Activated CD8-positive, alpha-beta memory T cell treated with anti-CD3 and anti-CD28 coated beads, Interleukin-2, amount 50 U/mL, for 24 hours (primary cell): Measurements from ENCODE around the gene INSYN2B.

Experiments
- DNase-seq: peaks from one replicate; pipeline ENCODE4 v3.0.0-alpha.2; 2020; ENCODE audit errors: extremely low read depth

INSYN2B gene

DNA sequence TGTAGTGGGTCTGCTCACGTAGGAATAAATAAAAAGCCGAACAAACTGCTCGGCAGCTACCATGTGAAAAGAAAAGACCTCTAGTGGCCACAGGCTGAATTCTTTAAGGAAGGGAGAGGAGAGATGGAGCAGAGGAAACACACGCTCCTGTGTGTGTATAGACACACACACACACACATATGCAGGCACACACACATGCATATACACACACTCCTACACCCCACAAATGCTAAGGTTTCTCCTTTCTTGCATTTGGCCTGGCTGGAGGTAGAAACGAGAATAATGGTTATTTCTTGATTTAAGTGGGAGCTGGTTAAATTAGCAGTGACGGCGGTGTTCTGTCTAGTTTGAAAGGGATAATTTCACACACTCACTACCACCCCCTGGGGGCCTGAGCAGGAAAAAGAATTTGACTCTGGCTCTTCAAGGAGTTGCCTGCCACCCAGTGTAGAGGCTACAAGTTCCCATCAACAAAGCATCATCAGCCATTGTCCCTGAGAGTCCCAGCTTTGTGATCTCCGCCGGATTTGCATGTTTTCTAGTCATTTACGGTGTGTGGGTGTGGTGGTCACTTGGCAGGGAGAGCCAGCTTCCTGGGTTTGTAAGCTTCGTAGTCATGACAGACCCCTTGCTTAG is at the start of gene INSYN2B:
Gene INSYN2B (minus strand): TSS at position 78 of the 636 bp plus-strand sequence. CDS start 96,597 bp downstream, outside the sequence.
- no peak for DNase-seq

DNA sequence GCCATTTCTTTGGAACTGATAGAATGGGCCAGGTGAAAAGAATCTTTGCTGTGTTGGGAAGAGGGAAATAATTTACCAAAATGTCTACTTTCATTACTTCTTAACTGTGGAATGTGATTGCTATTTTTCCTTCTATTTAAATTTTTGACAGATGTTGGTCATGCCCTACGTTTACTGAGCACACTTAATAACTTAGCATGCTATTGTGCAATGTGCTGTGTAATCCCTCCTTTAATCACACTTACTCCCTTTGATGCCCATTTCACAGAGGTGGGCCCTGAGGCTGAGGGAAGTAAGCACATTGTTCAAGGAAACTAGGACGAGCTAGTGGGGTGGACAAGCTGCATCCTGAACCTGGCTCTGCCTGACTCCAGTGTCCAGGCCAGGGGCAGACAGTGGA is 47.8 kb upstream of the INSYN2B start:
- DNase-seq: no peak

- no peak for DNase-seq
These were observed 45.6 kb upstream of the INSYN2B start for GRCh38 chr5:170025853-170026252.

DNA sequence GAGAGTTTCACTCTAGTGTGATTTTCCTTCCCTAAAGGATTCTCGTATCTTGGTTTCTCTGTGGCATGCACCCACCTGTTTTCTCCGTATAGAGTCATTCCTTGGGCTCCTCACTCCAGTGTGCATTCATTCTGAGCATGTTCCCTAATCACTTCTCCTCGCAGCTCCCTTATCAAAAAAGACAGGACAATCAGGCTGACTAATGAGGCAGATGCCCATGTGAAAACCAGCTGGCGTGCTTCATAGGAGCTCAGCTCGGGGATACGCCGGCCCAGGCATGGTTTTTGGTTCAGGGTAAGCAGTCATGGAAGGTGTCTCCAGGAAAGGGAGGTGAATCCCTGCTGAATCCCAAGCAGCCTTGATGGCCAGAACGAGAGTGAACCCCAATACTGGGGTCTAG is 41.2 kb upstream of the INSYN2B start:
- DNase-seq: no peak

DNA sequence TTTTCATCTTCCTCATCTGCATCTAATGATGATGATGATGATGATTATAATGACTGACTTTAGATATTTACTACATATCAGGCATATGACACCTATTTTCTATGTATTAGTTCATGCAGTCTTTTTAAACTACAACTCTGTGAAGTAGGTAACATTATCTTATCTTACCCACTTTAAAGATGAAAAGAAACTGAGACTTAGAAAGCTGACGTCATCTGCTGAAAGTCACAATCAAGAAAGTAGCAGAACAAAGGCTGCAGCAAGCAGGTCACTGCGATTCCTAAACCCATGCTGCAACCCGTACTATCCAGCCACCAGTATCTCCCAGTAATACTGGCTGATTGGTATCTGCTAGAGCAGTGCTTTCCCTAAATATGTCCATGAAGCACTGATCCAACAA is 40.1 kb upstream of the INSYN2B start:
- no peak for DNase-seq

- DNase-seq: no peak
These were observed 32.3 kb upstream of the INSYN2B start for GRCh38 chr5:170012622-170013021.

DNA sequence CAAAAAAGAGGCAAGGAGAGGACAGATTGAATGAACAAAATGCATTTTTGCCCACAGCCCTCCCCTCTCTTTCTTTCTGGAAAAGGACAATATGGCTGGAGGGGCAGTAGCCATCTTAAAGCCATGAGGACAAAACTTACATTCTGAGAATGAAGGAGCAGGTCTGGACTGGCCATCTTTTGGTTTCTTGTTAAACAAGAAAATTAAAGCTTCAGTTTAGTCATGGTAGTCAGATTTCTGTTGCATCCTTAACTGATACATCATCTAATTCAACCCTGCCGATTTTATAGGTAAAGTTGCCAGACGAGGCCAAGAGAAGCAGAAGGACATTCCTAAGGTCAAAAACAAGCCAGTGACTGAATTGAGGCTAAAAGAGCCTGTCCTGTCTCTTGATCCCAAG is 31.5 kb upstream of the INSYN2B start:
- DNase-seq: no peak

GRCh38 chr5:170010595-170010994 is 30.3 kb upstream of the INSYN2B start:
- no peak for DNase-seq

GRCh38 chr5:170008376-170008775 is 28.1 kb upstream of the INSYN2B start:
- no peak for DNase-seq

- no peak for DNase-seq
These were observed 25.7 kb upstream of the INSYN2B start for GRCh38 chr5:170006021-170006420.

GRCh38 chr5:170000155-170000554 is 19.9 kb upstream of the INSYN2B start:
- no peak for DNase-seq

DNA sequence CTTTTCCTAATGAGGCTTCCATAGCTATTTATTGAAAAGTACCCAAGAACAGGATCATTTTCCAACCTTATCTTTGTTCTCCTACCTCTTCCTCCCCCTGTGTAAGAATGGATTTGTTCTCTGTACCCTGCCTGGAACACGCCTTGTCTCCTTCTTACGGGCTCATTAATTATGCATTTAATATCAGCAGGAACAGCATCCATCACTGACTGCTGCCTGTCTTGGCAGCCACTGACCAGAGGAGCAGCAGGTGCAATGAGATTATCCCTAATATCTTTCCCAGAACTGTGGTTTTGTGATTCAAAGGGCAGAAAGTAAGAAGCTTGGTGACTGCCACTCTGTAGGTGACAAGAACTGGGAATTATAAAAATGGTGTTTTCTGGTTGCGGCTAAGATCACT is 19.3 kb upstream of the INSYN2B start:
- DNase-seq: no peak

DNA sequence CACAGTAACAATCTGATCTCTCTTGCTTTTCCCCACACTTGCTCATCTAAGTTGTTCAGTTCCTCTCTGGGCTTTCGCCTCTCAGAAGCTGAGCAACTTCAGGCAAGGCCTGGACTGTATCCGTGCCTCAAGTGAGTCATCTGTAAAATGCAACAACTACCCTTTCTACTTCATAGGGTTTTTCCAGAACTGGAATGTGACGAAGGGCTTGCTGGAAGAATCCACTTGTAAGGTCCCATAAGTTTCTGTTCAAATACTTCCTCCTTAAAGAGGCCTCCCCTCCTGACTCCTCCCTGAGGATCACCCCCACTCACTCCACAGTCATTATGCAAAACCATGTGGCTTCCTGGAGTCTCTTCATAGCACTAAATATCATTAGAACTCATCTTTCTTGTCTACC is 17.5 kb upstream of the INSYN2B start:
- DNase-seq: no peak

- DNase-seq: no peak
These were observed 13.1 kb upstream of the INSYN2B start for GRCh38 chr5:169993485-169993790.

DNA sequence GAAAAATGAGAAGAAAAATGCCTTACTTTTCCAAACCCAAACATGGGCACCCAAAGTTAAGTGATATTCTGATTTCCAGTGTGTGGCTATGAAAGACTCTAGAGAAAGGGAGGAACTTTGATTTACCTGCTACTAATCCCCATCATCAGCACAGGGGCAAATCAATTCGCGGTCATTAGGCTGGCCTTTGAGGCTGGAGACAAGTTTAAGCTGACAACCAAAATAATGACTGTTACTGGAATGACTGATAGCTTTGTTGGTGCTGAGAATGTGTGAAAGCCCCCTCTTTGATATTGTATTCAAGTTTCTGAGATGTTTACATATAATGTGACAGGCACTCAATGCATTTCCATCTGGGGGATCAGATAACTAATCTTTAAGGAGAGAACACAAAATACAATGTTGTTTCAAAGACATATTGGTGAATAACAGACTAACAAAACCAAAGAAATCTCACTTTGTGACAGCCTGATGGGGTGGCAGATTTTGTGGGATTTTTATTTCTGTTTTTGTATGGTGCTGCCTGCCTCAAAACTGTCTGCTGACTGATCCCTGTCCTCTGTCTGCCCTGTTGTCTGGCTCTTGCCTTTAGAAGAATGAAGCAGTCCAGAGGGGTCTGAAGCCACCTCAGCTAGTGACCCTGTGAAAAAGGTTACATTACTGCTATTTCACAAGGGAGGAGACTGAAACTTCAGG is 12.6 kb upstream of the INSYN2B start:
- DNase-seq: no peak

- no peak for DNase-seq
These were observed 11.0 kb upstream of the INSYN2B start for GRCh38 chr5:169991115-169991869.

DNA sequence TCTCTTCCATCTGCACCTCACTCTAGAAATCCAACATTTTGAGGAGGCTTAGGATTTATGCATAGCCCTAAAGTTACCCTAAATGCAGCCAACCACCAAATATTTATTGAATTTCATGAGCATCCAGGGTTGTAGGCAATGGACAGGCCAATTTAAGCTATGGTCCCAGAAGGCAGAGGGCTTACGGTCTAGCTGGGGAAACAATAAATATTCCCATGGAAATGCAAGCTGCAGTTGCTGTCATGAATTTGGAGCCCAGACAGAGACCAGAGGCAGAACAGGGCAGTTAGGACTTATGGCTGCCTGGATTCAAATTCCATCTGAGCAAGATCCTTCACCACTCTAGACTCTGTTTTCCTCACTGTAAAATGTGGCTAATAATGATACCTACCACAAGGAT is 9.1 kb upstream of the INSYN2B start:
- no peak for DNase-seq

- no peak for DNase-seq
These were observed 8.7 kb upstream of the INSYN2B start for GRCh38 chr5:169988947-169989346.

- no peak for DNase-seq
These were observed 7.9 kb upstream of the INSYN2B start for GRCh38 chr5:169988206-169988605.

DNA sequence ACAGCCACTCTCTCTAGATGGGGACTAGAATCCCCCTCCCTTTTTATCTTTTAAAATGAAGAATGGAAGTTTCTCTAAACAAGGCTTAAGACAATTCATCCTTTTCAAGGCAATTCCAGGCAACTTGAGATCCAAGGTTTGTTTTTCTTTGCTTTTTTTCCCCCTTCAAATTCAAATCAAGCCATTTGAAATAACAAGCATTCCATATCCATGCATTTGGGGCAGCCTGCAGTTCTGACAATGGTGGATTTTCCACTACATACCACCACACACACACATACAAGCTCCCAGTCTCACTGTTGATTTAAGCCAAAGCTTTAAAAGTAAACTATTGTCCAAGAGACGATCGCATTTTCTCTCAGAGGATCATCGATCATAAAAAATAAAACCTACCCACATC is 424 bp downstream of the INSYN2B start:
- DNase-seq: no peak

GRCh38 chr5:169978714-169979113 is 1.6 kb downstream of the INSYN2B start:
- DNase-seq: no peak

GRCh38 chr5:169974121-169974770 is 6.0 kb downstream of the INSYN2B start:
- DNase-seq: no peak

DNA sequence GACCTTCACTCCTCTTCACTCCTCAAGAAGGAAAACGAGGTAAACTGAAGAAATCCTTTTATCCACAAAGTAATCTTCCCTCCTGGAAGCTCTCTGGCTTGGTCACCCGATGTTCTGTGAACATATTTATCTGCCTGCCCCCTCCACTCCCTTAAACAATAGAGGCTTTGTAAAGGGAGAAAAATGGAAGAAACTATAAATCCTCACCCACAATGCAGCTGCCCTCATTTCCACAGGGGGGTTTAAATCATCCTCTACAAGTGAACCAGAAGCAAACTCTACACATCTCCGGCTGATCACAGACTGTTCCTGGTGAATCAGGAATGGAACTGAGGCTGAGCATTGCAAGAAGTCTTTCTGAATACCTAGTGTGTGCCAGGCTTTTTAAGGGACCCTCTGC is 7.2 kb downstream of the INSYN2B start:
- DNase-seq: no peak
